ENCODE data around the gene RPUSD1. TPM values are rescaled to one million over a fixed set of nuclear protein-coding genes. Genes with fewer than 3 reads are reported as not detected.

Gene RPUSD1
- total RNA-seq, 1 donor from 2014 or later, result 23.7 TPM

DNA sequence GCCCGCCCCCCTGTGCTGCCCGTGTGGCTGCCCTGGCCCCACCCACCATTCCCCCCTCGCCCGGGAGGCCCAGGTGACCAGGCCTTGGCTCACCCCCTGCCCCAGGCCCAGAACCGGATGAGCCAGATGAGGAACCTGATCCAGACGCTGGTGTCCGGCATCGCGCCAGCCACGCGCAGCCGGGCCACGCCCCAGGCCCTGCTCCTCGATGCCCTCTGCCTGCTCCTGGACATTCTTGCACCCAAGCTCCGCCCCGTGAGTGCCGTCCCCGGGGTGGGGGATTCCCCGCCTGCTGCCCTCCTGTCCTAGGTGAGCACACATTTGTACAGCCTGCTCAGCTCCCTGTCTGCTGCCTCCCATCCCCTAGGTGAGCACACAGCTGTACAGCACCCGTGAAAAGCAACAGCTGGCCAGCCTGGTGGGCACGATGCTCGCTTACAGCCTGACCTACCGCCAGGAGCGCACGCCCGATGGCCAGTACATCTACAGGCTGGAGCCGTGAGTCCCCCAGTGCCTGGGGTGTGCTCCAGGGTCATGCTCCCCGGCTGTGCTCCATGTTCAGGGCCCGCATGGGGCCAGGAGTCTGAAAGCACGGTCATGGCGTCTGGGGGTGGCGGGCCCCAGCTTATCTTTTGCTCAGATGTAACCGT, 7.5 kb upstream of the RPUSD1 start:
- no peak for DNase-seq (ENCODE audit: extremely low spot score, unreplicated experiment)
- Mint-ChIP-seq H3K36me3 (peaks cover 5% of the 10 kb centered on the region), H3K4me3 (no peak overlapping the region), H3K27me3 (peaks cover 18% of the 10 kb centered on the region), H3K27ac (no peak overlapping the region), H3K9me3 (no peaks in the 10 kb centered on the region), H3K4me1 (ENCODE audit: unreplicated experiment) (no peaks in the 10 kb centered on the region)
- TF ChIP-seq, protein P1, sequence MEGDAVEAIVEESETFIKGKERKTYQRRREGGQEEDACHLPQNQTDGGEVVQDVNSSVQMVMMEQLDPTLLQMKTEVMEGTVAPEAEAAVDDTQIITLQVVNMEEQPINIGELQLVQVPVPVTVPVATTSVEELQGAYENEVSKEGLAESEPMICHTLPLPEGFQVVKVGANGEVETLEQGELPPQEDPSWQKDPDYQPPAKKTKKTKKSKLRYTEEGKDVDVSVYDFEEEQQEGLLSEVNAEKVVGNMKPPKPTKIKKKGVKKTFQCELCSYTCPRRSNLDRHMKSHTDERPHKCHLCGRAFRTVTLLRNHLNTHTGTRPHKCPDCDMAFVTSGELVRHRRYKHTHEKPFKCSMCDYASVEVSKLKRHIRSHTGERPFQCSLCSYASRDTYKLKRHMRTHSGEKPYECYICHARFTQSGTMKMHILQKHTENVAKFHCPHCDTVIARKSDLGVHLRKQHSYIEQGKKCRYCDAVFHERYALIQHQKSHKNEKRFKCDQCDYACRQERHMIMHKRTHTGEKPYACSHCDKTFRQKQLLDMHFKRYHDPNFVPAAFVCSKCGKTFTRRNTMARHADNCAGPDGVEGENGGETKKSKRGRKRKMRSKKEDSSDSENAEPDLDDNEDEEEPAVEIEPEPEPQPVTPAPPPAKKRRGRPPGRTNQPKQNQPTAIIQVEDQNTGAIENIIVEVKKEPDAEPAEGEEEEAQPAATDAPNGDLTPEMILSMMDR (conservative IDR thresholded peaks at IDR 0.05), result no peak

DNA sequence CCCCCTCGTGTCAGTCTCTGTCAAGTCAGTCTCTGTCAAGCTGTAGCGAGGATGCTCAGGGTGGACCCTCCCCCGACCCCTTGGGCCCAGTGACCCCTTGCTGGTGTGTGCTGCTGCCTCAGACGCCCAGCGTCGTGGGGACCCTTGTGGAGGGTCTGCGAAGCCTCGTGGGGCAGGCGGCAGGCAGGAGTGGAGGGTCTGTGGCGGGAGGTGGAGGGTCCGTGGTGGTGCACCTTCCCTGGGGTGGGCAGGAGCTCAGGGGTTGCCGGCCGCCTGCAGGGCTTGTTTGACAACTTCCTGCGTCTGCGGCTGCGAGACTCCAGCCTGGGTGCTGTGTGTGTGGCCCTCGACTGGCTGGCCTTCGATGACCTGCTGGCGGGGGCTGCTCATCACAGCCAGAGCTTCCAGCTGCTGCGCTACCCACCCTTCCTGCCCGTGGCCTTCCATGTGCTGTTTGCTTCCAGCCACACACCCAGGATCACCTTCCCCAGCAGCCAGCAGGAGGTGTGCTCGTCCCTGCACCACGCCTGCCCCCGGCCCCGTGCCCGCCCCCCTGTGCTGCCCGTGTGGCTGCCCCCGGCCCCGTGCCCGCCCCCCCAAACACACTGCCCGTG, 6.8 kb upstream of the RPUSD1 start:
- Mint-ChIP-seq H3K4me1 (ENCODE audit: unreplicated experiment) (no peaks in the 10 kb centered on the region), H3K27ac (no peak overlapping the region), H3K27me3 (peaks cover 18% of the 10 kb centered on the region), H3K4me3 (no peak overlapping the region), H3K36me3 (peaks cover 5% of the 10 kb centered on the region), H3K9me3 (no peaks in the 10 kb centered on the region)
- no peak for DNase-seq (ENCODE audit: extremely low spot score, unreplicated experiment)
- TF ChIP-seq, protein P1 (conservative IDR thresholded peaks at IDR 0.05), result no peak

DNA sequence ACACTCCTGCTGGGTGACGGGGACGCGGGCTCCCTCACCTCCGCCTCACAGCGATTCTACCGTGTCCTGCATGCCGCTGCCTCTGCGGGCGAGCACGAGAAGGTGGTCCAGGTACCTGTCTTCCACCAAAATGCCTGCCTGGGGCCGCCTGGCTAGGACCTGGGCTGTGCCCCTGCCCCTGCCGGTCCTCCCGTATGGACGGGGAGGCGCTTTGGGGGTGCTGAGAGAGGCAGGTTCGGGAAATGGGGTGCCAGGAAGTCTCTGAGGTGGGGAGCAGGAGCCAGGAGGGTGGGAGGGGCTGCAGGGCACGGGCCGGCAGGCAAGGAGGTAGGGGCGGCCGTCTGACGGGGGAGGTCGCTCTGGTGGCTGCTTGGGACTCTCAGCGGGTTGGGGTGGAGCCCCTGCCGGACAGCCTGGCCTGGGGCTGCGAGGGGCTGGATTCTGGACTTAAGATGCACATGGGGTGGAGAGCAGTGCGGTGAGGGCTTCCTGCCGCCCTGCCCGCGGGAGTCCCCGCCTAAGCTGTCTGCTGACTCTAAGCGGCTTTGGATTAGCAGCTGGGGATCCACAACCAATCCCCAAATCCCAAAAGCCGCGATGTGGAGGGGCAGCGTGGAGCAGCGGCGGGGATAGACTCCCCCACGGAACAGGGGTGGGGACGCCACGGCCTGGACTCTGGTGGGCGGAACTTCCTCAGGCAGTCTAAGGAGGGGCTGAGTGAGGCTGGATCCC, 6.1 kb upstream of the RPUSD1 start:
- Mint-ChIP-seq H3K27ac (no peak overlapping the region), H3K27me3 (peaks cover 14% of the 10 kb centered on the region), H3K4me1 (ENCODE audit: unreplicated experiment) (no peaks in the 10 kb centered on the region), H3K36me3 (peaks cover 5% of the 10 kb centered on the region), H3K4me3 (no peak overlapping the region), H3K9me3 (no peaks in the 10 kb centered on the region)
- DNase-seq (ENCODE audit: extremely low spot score, unreplicated experiment), result no peak
- TF ChIP-seq, protein P1 (conservative IDR thresholded peaks at IDR 0.05), result no peak

- Mint-ChIP-seq H3K27ac (no peak overlapping the region), H3K36me3 (peaks cover 5% of the 10 kb centered on the region), H3K4me3 (no peak overlapping the region), H3K27me3 (peaks cover 6% of the 10 kb centered on the region), H3K9me3 (no peaks in the 10 kb centered on the region), H3K4me1 (ENCODE audit: unreplicated experiment) (no peaks in the 10 kb centered on the region)
- TF ChIP-seq, protein P1 (conservative IDR thresholded peaks at IDR 0.05), result no peak
- DNase-seq (ENCODE audit: extremely low spot score, unreplicated experiment), result no peak
These were observed 5.2 kb upstream of the RPUSD1 start for GRCh38 chr16:793414-793813.

DNA sequence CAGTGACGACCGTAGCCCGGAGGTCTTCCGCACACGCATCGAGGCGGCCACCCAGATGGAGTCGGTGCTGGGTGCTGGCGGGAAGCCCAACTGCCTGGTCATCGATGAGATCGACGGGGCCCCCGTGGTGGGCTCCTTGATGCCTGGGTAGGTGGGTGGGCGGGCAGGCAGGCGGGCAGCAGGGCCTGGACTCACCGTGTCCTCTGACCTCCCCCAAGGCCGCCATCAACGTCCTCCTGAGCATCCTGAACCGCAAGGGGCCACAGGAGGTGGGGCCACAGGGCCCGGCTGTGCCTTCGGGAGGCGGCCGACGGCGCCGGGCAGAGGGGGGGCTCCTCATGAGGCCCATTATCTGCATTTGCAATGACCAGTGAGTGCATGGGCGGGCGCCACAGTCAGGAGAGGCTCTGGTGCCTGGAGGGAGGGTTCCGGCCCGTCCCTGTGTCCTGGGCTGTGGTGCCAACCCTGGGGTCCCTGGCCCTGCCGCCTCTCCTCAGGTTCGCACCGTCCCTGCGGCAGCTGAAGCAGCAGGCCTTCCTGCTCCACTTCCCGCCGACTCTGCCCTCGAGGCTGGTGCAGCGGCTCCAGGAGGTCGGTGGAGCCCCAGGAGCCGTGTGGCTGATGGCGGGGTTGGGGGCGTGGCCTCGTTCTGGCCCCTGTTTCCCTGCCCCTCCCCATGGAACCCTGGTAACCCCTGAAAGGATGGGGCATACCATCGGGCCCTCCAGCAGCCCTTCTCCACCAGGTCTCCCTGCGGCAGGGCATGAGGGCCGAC, 4.2 kb upstream of the RPUSD1 start:
- DNase-seq (ENCODE audit: extremely low spot score, unreplicated experiment), result no peak
- no peak overlapping the region for H3K27ac Mint-ChIP-seq
- no peak overlapping the region for H3K4me3 Mint-ChIP-seq
- no peaks in the 10 kb centered on the region for H3K9me3 Mint-ChIP-seq
- H3K4me1 Mint-ChIP-seq (ENCODE audit: unreplicated experiment), result no peaks in the 10 kb centered on the region
- peaks cover 5% of the 10 kb centered on the region for H3K36me3 Mint-ChIP-seq
- TF ChIP-seq, protein P1 (conservative IDR thresholded peaks at IDR 0.05), result no peak
- H3K27me3 Mint-ChIP-seq, result no peaks in the 10 kb centered on the region

Data from type B pancreatic cell (in vitro differentiated cells).